NCI-H2196 (cell line): ENCODE results near the gene SYT17.
A peak's percentile ranks its signal among the peaks of the same experiment; 100 is the strongest.
"Not testable (repeated sequence)": the region's sequence is repeated elsewhere in the genome, so short reads cannot be mapped to it uniquely, and the experiment has no call there.

Experiments used
- DNase-seq: peaks from one replicate; lab custom pipeline; 2025; ENCODE audit not compliant: unreplicated experiment; lab: John Stamatoyannopoulos, UW

Gene SYT17

GRCh38 chr16:19170043-19170655 is 2.1 kb downstream of the SYT17 start:
- no peak for DNase-seq

- DNase-seq: no peak
These were observed 4.2 kb downstream of the SYT17 start for GRCh38 chr16:19172098-19172780.

DNA sequence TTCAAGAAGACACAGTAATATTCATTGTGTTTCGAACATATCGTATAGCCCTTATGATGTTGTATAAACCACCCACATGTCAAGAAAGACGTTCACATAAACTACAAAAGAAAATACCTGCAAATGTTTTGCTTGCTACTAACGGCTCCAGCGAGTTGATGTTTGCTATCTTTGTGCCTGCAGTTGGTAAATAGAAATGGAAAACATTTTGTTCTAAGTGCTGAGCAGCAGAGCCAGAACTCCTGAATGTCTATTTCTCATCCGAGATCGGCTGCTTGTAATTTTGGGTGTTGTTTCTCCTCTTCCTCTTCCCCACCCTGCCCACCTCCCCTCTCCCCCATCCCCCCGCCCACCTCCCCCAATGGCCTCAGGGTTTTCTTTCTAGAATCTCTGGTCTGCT is 5.0 kb downstream of the SYT17 start:
- DNase-seq: no peak

DNA sequence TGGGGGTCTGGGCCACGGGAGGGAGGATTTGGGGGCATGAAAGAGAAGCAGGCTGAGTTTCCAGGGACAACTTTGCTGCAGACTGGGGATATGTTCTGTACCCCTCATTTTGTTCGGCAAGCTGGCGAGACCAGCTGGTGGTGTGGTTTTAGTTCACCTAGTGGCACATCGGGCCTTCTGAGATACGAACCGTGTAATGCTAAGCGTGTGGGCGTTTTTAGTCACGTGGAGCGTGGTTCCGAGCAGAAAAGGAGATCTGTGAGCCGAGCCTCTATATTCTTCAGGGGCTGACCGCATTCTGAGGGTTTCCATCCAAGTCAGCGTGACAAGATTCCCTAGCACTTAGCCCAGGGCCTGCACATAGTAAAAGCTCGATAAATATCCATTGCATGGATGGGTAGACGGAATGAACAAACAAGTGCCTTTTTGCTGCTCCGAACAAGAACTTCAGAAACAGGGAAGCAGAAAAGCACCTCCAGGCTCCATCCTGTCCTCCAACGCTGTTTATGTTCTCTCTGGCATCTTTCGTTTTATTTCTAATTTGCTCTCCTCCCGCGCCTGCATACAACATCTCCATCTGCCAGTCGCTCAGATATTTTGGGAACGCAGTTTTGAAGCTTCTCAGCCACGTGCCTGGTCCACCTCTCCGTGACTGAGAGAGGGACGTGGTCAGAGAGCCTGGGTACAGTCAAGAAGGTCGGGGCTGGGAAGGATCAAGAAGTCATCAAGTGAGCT is 5.8 kb downstream of the SYT17 start:
- no peak for DNase-seq

DNA sequence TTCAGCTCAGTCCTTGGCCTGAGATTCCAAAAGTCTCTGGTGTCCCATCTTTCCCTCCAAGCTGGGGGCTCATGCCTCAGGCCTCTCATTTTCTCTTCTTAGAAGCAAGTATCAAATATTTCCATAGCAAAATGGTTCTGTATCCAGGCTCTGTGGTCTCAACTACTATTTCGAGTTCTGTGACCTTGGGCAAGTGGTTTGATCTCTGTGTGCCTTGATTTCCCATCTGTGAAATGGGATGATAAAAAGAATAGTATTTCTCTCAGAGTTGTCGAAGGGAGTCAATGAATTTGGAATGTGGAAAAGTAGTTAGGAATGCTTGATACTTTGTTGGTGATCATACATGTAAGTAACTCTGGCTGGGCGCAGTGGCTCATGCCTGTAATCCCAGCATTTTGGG is 6.4 kb downstream of the SYT17 start:
- no peak for DNase-seq

DNA sequence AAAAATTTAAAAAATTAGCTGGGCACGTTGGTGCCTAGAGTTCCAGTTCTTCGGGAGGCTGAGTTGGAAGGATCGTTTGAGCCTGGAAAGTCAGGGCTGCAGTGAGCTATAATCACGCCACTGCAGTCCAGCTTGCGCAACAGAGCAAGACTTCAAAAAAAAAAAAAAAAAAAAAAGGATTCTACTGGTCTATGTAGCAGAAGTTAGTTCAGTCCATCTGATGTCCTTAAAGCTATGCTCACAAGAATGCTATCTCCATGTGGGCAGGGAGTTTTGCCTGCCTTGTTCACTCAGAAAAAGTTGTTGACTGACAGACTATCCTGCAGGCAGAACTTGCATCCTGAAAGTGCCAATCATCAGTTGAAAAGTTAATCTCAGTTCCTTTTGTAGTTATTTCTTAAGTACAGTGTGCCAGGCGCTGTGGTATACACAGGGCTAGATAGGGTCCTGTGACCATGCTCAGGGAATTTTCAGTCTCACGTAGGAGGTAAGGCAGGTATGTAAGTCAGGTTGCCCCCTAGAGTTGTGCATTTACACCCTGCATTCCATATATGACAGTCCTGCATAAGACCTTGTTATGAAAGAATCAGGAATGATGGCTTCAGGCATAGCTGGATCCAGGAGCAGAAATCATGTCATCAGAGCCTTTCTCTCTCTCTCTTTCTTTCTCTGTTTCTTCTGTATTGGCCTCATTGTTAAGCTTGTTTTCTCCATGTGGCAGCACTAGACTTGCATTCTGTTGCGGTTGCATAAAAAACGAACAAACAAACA is 7.6 kb downstream of the SYT17 start:
- DNase-seq: no peak

DNA sequence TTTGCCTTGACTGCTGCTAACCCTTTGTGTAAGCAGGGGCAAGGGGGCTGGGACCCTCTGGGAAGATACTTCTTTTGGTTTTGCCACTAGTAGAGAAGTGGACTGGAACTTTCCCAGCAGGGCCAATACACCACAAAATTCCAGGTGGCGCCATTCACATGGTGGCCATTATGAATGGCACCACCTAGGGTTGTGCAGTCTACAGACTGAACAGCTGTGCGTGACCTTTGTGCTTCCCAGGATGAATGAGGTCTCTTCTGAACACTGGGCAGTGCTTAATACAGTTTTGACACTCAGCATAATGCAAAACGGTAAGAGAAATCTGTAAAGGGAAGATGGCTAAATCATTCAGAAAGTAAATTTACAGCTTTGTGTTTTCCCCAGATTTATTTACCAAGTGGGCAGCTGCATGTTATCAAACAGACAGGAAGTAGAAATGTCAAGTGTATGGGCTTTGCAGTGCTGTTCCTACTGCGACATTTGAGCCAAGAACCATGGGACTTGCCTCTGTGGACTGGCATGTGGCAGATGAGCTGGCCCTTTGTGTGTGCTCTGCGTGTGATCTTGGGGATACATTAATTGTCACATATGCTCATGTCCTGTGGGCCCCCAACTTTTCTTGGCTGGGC is 9.2 kb downstream of the SYT17 start:
- peak; percentile 28 for DNase-seq

DNA sequence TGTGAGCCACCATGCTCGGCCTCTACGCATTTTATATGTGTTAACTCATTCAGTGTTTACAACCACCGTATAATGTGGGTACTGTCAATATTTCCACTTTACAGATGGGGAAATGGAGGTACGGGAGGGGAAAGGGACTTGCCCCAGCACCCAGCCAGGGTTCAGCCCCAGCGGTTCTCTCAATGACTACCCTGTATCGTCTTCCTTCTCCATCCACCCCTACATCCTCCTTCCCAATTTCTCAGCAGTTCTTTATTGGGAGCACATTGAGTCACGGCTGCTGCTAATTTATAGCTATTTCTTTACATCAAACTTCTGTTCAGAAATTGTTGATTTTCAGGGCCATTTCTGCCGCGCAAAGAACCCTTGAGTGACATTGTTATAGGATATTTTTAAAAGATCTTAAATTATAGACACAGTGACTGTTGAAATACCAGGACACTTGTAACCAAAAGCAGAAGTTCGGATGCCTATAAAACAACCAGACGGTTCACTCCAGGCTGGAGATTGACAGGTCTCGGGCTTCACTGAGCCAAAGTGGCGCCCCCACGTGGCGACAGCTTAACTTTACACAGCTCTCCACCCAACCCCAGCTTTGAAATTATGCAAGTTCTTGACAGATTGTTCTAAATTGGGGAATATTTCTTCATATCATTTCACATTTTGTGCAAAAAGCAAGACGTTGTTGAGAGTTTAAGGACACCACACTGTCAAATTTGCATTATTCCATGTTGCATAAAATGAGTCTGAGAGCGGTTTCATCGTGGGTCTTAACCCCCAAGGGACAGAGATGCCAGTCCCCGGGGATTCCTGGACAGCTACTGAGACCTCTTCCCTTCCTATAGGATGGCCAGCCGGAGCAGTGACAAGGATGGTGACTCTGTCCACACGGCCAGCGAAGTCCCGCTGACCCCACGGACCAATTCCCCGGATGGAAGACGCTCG is 11.8 kb downstream of the SYT17 start:
- peak; percentile 17 for DNase-seq

- DNase-seq: no peak
These were observed 12.7 kb downstream of the SYT17 start for GRCh38 chr16:19180741-19181140.

DNA sequence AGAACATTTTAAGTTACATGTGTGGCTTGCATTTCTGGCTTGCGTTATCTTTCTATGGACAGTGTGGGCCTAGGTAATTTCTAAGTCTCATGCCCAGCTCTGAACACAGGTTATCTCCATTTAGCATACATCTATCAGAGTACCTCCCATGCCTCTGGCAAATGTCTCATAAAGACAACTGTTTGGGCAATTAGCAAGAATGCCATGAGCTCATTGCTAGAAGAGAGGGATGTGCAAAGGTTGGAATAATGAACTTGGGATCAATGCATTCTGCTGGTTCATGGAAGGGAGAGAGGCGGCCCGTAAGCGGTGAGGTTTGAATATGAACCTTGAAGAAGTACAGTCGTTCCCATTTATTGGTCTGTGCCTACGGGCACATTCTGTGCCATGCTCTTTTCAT is 14.4 kb downstream of the SYT17 start:
- DNase-seq: no peak

DNA sequence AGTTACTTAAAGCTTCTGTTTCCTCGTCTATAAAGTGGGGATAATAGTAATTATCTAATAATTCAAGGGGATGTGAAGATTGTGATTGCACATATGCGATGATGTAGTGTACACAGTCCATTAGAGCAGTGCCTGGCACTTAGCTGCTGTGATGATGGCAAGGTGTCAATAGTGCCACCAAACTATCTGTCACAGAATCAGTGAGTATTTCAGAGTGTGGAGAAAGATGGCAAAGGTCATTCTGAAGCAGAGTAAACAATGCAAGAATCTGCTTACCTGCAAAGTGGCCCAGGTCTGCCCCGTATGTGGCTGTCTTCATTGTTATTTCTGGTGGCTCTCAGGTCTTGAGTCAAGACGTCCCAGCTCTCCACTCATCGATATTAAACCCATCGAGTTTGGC is 15.1 kb downstream of the SYT17 start:
- DNase-seq: no peak

GRCh38 chr16:19184823-19185509 is 16.9 kb downstream of the SYT17 start:
- DNase-seq: no peak

- no peak for DNase-seq
These were observed 17.4 kb downstream of the SYT17 start for GRCh38 chr16:19185510-19185851.

DNA sequence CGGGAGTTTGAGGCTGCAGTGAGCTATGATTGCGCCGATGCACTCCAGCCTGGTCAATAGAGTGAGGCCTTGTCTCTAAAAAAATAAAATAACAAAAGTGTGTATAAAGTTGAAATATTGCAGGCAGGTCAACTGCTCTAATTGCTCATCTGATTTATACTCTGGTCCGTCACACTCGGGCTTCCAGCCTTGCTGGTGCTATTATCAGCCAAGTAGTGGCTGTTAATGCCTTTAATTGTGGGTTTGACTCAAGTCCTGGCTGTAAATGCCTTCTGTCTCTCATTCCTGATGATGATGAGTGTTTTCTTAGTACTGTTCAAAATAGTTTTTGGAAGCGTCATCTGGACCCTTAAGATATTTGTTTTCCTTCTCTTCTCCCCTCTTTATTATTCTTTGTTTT is 18.4 kb downstream of the SYT17 start:
- DNase-seq: no peak

GRCh38 chr16:19187961-19188360 is 19.9 kb downstream of the SYT17 start:
- DNase-seq: not testable (repeated sequence)

DNA sequence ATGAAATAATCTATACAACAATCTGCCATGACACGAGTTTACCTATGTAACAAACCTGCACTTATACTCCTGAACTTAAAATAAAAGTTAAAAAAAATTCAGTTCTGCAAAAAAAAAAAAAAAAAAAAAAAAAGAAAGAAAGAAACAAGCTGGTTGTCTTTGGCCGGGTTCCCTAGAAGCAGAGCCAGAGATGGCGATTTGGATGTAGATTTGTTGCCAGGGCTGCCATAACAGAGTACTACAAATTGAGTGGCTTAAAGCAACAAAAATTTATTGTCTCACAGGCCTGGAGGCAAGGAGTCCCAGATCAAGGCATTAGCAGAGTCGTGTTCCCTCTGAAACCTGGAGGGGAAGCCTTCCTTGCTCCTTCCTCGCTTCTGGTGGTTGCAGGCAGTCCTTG is 20.4 kb downstream of the SYT17 start:
- no peak for DNase-seq

DNA sequence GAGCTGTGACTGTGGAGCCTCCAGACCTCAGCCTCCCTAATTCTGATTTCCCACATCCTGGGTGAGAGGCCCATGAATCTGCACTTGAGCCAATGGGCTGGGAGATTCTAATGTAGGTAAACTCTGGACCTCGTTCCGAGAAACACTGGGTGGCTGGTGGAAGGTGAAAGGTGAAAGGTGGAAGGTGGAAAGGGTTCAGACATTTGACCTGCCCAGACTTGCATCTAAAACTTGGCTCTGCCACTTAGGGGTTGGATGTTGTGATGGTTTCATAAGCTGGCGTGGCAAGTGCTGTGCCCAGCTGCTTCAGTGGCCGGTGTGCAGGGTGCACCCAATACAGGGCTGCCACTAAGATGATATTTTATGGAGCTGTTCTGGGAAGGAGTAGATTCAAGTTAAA is 24.8 kb downstream of the SYT17 start:
- DNase-seq: no peak

GRCh38 chr16:19196871-19197270 is 28.8 kb downstream of the SYT17 start:
- DNase-seq: peak; percentile 64

- peak; percentile 30 for DNase-seq
These were observed 35.4 kb downstream of the SYT17 start for GRCh38 chr16:19203374-19203966.
